AG10803 (cell line): ENCODE results near the gene DBT.
"Not testable (repeated sequence)": the region's sequence is repeated elsewhere in the genome, so short reads cannot be mapped to it uniquely, and the experiment has no call there.

Experiments
- DNase-seq: peaks from one replicate; pipeline ENCODE4 v3.0.0; 2010; ENCODE audit warnings: low read depth
- H3K4me3 ChIP-seq: 2 replicates; pipeline ENCODE4 v1.5.1; 2011; ENCODE audit warnings: mild to moderate bottlenecking, low read length, control low read depth
- TF ChIP-seq, protein P1 (sequence below): conservative IDR thresholded peaks from 2 replicates; pipeline ENCODE4 v1.5.1; 2011; ENCODE audit warnings: mild to moderate bottlenecking, low read length, control low read depth, inconsistent platforms

The DBT gene

DNA sequence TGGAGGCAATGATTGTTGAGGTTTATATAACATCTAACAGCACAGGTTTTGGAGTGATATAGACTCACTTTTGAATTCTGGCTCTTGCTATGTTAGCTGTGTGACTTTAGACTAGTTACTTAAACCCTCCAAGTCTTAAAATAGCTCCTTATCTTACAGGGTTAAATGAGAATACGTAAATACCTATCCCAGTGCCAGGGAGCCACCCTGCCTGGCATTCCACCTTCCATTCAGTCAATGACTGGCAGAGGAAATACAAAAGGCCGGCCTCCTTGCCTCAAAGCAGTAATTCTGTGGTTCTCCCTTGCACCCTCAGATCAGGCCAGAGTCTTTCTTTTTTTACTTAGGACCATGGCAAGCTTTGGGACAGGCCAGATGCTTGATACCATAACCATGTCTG is 31.8 kb downstream of the DBT start:
- DNase-seq = no peak
- TF ChIP-seq, protein P1, sequence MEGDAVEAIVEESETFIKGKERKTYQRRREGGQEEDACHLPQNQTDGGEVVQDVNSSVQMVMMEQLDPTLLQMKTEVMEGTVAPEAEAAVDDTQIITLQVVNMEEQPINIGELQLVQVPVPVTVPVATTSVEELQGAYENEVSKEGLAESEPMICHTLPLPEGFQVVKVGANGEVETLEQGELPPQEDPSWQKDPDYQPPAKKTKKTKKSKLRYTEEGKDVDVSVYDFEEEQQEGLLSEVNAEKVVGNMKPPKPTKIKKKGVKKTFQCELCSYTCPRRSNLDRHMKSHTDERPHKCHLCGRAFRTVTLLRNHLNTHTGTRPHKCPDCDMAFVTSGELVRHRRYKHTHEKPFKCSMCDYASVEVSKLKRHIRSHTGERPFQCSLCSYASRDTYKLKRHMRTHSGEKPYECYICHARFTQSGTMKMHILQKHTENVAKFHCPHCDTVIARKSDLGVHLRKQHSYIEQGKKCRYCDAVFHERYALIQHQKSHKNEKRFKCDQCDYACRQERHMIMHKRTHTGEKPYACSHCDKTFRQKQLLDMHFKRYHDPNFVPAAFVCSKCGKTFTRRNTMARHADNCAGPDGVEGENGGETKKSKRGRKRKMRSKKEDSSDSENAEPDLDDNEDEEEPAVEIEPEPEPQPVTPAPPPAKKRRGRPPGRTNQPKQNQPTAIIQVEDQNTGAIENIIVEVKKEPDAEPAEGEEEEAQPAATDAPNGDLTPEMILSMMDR = no peak
- no peak overlapping the region for H3K4me3 ChIP-seq

DNA sequence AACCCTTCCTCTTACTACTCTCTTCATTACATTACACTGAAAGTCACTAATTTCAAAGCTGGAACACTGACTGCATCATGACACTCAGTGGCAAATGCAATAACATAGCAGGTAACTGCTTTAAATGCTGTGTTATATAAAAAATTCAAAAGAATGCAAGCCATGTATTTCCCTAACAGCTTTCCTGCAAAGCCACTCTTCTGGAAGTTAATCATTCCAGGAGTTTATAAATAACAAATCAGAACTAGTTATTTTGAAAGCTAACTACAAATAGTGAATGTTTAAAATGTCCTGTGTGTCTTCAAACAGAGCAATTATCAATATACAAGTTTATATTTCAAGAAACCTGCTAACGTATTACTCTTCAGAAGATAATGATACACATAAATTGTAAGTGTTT is 34.5 kb downstream of the DBT start:
- DNase-seq = no peak
- H3K4me3 ChIP-seq = no peak overlapping the region
- TF ChIP-seq, protein P1 = no peak

DNA sequence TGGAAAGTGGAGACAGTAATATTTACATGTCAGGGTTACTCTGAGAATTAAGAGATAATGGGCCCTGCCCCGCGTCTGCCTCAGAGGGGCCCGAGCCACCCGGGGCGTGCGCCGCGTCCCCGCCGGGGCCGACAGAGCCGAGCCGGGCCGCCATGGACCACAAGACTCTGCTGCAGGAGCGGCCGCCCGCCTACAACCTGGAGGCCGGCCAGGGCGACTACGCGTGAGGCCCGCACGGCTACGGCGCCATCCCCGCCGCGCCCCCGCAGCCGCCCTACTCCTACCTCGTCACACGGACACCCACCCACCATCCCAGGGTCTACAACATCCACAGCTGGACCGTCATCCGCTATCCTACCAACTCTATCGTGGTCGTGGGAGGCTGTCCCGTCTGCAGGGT is 36.5 kb downstream of the DBT start:
- no peak for DNase-seq
- H3K4me3 ChIP-seq = no peak overlapping the region
- TF ChIP-seq, protein P1 = no peak

DNA sequence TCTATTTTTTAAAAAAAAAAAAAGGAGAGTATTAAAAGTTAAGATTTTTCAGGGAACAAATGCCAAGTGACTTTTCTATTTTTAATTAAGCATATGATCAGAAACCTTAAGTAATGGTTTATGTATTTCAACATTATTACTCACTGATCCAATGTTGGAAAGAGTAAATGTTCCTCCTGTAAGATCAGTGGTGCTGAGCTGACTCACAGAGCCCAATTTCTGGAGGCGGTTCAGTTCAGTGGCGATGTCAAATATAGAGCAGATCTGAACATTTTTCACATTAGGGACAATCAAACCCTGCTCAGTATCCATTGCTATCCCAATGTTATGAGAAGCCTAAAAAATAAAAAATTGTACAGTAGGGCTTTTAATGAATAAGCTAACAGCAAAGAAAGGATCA is 43.3 kb downstream of the DBT start:
- TF ChIP-seq, protein P1 = no peak
- no peak for DNase-seq
- H3K4me3 ChIP-seq = no peak overlapping the region

DNA sequence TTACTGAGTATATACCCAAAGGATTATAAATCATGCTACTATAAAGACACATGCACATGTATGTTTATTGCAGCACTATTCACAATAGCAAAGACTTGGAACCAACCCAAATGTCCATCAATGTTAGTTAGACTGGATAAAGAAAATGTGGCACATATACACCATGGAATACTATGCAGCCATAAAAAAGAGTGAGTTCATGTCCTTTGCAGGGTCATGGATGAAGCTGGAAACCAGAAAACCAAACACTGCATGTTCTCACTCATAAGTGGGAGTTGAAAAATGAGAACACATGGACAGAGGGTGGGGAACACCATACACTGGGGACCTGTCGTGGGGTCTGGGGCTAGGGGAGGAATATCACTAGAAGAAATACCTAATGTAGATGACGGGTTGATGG is 44.0 kb downstream of the DBT start:
- H3K4me3 ChIP-seq, DNase-seq: not testable (repeated sequence)

DNA sequence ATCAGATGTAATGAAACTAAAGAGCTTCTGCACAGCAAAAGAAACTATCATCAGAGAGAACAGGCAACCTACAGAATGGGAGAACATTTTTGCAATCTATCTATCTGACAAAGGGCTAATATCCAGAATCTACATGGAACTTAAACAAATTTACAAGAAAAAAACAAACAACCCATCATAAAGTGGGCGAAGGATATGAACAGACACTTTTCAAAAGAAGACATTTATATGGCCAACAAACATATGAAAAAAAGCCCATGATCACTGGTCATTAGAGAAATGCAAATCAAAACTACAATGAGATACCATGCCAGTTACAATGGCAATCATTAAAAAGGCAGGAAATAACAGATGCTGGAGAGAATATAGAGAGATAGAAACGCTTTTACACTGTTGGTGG is 44.5 kb downstream of the DBT start:
- not testable (repeated sequence) for H3K4me3 ChIP-seq

DNA sequence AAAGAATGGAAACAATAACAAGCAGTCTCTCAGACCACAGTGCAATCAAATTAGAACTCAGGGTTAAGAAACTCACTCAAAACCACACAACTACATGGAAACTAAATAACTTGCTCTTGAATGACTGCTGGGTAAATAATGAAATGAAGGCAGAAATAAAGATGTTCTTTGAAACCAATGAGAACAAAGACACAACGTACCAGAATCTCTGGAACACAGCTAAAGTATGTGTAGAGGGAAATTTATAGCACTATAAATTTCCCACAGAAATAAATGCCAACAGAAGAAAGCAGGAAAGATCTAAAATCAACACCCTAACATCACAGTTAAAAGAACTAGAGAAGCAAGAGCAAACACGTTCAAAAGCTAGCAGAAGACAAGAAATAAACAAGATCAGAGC is 46.9 kb downstream of the DBT start:
- DNase-seq, H3K4me3 ChIP-seq: not testable (repeated sequence)

More for the DNA sequence above, 44.5 kb downstream of the DBT start:
- DNase-seq = not testable (repeated sequence)

DNA sequence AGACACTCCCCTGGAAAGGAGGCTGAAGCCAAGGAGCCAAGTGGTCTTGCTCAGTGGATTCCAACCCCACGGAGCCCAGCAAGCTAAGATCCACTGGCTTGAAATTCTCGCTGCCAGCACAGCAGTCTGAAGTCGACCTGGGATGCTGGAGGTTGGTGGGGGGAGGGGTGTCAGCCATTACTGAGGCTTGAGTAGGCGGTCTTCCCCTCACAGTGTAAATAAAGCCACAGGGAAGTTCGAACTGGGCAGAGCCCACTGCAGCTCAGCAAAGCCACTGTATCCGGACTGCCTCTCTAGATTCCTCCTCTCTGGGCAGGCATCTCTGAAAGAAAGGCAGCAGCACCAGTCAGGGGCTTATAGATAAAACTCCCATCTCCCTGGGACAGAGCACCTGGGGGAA is 49.6 kb downstream of the DBT start:
- not testable (repeated sequence) for H3K4me3 ChIP-seq, DNase-seq

DNA sequence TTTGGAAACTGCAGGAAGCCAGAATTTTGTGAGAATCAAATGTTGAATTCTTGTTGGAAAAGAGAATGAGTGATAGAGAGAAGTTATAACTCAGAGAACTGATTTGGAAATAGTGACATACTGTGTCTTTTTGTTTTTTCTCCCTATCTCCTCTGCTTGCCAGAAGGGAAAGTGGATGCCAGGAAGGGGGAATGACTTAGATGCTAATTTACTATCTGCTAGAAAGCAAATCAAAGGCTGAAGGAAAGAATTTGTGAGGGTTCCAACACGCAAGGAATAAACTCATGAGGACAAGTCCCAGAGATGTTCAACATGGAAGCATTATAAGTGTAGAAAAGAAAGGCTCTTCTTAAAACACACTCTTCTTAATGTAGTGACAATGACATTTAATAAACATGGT is 51.0 kb downstream of the DBT start:
- DNase-seq = no peak
- H3K4me3 ChIP-seq = no peak overlapping the region
- TF ChIP-seq, protein P1 = no peak

DNA sequence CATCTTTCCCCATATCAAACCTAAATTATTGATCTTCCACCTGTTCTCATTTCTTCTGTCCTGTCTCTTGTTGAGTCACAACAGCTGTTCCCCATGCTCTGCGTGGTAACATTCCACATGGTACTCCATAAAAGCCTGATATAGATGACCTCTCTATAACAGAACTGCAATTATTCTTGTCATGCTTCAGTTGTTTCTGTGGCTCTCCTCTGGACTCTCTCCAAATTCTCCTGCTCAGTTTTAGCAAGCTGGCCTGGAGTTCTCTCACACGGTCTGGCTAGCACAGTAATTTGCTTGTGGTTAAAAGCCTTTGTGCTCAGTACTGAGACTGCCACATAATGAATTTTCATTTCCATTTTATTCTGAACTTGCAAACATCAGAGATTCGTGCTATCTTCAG is 61.0 kb downstream of the DBT start:
- peak; percentile 92 for DNase-seq
- TF ChIP-seq, protein P1 = no peak
- H3K4me3 ChIP-seq = no peak overlapping the region
